Cardiac ventricle fibroblast (primary cell): Measurements from ENCODE around the gene MAGI3. TPM values are rescaled to one million over a fixed set of nuclear protein-coding genes. Genes with fewer than 3 reads are reported as not detected.

Source experiments
- total RNA-seq: library from RNA; depleted of rRNA; stranded (reverse); fragments of >200 nt; gene quantifications from 2 replicates; pipeline ENCODE4 v1.2.3, GENCODE V29; 2015

Gene MAGI3
- total RNA-seq: 5.0 and 6.1 TPM in 2 replicates

DNA sequence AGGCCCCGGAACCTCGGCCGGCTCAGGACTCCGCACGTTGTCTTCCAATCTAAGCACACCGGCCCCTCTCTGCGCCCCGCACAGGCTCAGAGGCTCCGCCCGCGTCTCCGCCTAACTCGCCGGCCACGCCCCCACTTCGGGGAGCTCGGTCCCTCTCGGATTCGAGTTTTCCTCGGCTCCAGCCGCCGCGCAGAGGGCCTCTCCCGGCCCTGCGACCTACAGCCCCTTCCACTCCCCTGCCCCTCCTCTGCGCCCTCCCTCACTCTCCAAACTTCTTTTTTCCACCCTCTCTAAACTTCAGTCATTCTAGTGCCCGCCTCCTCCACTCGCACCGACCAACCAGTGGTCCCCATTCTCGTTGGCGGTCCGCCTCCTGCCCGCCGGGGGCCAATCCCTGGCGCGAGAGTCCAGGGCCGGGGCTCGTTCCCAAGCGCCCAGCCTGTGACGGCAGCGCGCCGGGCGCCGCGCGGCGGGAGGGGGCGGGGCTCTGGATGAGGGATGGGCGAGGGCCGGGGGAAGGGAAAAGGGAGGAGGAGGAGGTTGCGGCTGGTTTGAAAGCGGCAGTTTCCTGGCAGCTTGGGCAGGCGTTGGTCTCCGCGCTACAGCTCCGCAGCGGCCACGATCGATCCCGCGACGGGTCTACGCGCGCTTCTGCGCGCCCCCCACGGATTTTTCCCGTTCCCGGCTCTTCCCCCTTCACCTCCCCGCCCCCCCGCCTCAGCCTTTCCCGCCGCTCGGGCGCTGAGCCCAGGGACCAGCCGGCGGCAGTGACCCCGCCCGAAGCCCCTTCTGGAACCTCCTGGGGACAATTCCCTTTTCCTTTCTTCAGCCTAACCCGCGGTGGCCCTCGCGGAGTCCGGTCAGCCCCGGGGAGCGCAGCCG is at the start of gene MAGI3:
Gene MAGI3, plus strand, starts transcription at position 563 of the 882 bp plus-strand sequence. CDS start 519 bp downstream, outside the sequence.

